ENCODE data around the gene CHD5. TPM values are rescaled to one million over a fixed set of nuclear protein-coding genes. Genes with fewer than 3 reads are reported as not detected.

Gene CHD5
- total RNA-seq, 2 donors from 2014 or later: under 0.01 to 2.1 TPM

- H3K27me3 ChIP-seq: peaks cover 0 to 3% of the 10 kb centered on the region in 2 donors
- TF ChIP-seq CTCF (IDR thresholded peaks at IDR 0.05) (no peak), POLR2A (IDR thresholded peaks at IDR 0.05) (no peak)
- H3K27ac ChIP-seq: no peak overlapping the region
- ATAC-seq (no peak), DNase-seq (no peak)
- H3K4me1 ChIP-seq: no peaks in the 10 kb centered on the region
- intact Hi-C loops (cut with DNase I): no loop called here
- no peaks in the 10 kb centered on the region for H3K9me3 ChIP-seq
- WGBS, 2 donors: 47 to 53% methylated on average over 7 to 9 of the region's 9 CpGs
- no peak overlapping the region for H3K4me3 ChIP-seq
- H3K36me3 ChIP-seq (replicated peaks in 1 of 2; ENCODE audit: insufficient read depth in 1 of 2, low read depth in 2 of 2): no peaks in the 10 kb centered on the region
These were observed 77.6 kb downstream of the CHD5 start for GRCh38 chr1:6102532-6102845.

- ATAC-seq (no peak), DNase-seq (no peak)
- TF ChIP-seq CTCF (IDR thresholded peaks at IDR 0.05): no peak
- no peak for TF ChIP-seq POLR2A (IDR thresholded peaks at IDR 0.05)
- 28 to 42% methylated on average over 21 to 22 of the region's 25 CpGs for WGBS, 2 donors
- H3K4me3 ChIP-seq: no peak overlapping the region
- no peaks in the 10 kb centered on the region for H3K4me1 ChIP-seq
- H3K27me3 ChIP-seq: peaks cover 0 to 3% of the 10 kb centered on the region in 2 donors
- no peaks in the 10 kb centered on the region for H3K9me3 ChIP-seq
- no peaks in the 10 kb centered on the region for H3K36me3 ChIP-seq (replicated peaks in 1 of 2; ENCODE audit: insufficient read depth in 1 of 2, low read depth in 2 of 2)
- H3K27ac ChIP-seq: no peak overlapping the region
- intact Hi-C loops (cut with DNase I): no loop called here
These were observed 78.1 kb downstream of the CHD5 start for GRCh38 chr1:6101826-6102531.

DNA sequence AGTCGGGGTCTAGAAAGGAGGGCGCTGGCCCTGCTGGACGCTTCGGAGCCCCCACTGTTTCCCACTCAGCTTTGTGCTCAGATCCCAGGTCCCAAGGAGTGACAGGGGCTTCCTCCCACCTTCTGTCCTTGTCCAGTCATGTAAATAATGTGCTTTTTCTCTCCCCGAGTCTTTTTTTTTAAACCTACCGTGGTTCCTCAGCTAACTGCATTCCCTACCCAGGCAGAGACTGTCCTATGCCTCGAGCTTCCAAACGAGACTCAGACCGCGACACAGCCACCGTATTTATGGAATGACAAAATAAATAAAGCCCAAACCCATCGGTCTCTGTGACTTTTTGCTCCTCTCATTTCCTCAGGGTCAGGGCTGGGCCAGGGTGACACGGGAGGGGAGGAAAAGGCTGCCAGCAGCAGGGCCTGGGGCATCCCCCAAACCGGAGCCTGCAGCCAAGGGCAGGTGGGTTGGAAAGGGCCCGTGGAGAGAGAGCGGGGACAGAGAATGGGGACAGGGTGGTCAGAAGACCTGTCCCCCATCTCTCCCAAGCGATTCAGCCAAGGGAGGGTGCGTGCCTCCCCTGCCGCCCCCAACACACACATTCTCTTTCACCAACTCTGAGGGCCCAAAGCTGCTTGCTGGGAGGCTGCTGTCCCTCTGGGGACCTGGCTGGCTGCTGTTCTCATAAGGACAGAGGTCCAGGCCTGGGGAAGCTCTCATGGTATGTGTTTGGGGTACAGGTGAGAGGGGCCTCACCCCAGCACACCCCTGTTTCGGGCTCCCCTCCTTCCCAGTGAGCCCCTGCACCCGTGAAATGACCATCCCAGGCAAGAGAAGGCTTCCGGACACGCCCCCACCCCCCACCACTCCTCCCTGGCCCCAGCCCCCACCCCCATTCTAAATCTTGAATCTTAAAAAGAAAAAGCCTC is 79.0 kb downstream of the CHD5 start:
- DNase-seq (peak in 1 of 4 donors; percentile 6), ATAC-seq (no peak)
- no peak overlapping the region for H3K27ac ChIP-seq
- H3K27me3 ChIP-seq: peaks cover 0 to 3% of the 10 kb centered on the region in 2 donors
- no peak for TF ChIP-seq POLR2A (IDR thresholded peaks at IDR 0.05)
- no peak for TF ChIP-seq CTCF (IDR thresholded peaks at IDR 0.05)
- intact Hi-C loops (cut with DNase I): no loop called here
- H3K4me1 ChIP-seq: no peaks in the 10 kb centered on the region
- H3K36me3 ChIP-seq (replicated peaks in 1 of 2; ENCODE audit: insufficient read depth in 1 of 2, low read depth in 2 of 2): no peaks in the 10 kb centered on the region
- H3K9me3 ChIP-seq: no peaks in the 10 kb centered on the region
- WGBS, 2 donors: 30 to 39% methylated on average over 22 to 23 of the region's 23 CpGs
- no peak overlapping the region for H3K4me3 ChIP-seq

DNA sequence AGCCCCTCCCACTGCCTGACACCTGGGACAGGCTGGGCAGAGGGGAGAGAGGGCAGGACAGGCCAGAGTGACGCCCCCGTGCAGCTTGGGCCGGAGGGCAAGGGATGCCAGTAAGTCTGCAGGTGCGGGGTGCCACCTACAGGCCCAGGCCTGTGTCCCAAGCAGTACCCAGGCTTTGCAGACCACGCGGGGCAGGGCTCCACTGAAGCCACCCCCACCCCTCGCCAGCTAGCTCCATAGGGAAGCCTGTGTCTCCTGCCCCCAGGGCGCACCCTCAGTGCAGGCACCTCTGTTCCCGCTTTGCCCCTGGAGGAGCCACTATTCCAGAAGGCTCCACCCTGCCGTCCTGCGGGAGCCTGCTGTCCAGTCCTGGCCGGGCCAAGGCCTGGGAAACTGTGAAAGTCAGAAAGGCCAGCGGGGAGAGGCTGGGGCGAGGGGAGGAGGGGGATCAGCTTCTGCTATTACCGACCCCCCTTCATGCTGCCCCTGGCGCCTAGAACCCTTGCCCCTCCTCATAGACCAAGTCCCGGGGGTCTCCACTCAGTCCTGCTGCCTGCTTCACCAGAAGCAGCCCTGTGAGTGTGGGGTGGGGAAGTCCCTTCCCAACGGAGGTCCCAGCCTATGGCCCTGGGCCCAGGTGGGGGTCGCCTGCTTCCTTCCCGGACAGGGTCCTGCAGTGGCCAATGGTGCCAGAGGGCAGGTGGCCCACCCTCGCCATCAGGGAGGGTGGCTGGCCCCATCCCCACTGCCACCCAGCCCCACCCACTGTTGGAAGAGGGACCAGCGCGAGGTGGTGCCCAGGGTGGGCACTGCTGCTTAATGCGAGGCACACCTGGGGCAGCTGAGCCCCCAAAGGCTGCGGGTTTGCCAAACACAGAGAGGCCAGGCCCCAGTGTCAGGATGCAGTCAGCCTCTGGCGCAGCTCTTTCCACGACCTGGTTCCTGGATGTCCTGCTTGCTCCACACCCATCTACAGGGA is 80.0 kb downstream of the CHD5 start:
- H3K27me3 ChIP-seq: peaks cover 0 to 3% of the 10 kb centered on the region in 2 donors
- intact Hi-C loops (cut with DNase I): no loop called here
- TF ChIP-seq CTCF (IDR thresholded peaks at IDR 0.05): no peak
- H3K4me1 ChIP-seq: no peaks in the 10 kb centered on the region
- no peak overlapping the region for H3K27ac ChIP-seq
- 43 to 55% methylated on average over 10 to 27 of the region's 27 CpGs for WGBS, 2 donors
- peak in 1 of 4 donors; percentile 10 for DNase-seq
- H3K4me3 ChIP-seq: no peak overlapping the region
- no peaks in the 10 kb centered on the region for H3K36me3 ChIP-seq (replicated peaks in 1 of 2; ENCODE audit: insufficient read depth in 1 of 2, low read depth in 2 of 2)
- no peaks in the 10 kb centered on the region for H3K9me3 ChIP-seq
- ATAC-seq: no peak
